KOPT-K1 (cell line): ENCODE data around the gene MCF2L.

Experiments used
- H3K27ac ChIP-seq: fragments of 200-600 bp; sonication (generic); 2 replicates; pipeline ENCODE4 v1.5.1; 2016; ENCODE audit warnings: antibody characterized with exemption, mild to moderate bottlenecking, low read depth, low read length; ENCODE audit not compliant: poor library complexity, severe bottlenecking
- H3K36me3 ChIP-seq: fragments of 200-600 bp; sonication (generic); 2 replicates; pipeline ENCODE4 v1.5.1; 2017; ENCODE audit warnings: antibody characterized with exemption, mild to moderate bottlenecking, low read length, moderate library complexity; ENCODE audit not compliant: insufficient read depth
- H3K9me3 ChIP-seq: fragments of 200-600 bp; sonication (generic); 2 replicates; pipeline ENCODE4 v1.5.1; 2017; ENCODE audit warnings: antibody characterized with exemption, low read length, mild to moderate bottlenecking; ENCODE audit not compliant: insufficient read depth, poor library complexity, severe bottlenecking

The MCF2L gene

GRCh38 chr13:113017506-113018215 is 48.6 kb downstream of the MCF2L start:
- Histone ChIP-seq H3K9me3 (no peaks in the 10 kb centered on the region), H3K36me3 (no peaks in the 10 kb centered on the region)

DNA sequence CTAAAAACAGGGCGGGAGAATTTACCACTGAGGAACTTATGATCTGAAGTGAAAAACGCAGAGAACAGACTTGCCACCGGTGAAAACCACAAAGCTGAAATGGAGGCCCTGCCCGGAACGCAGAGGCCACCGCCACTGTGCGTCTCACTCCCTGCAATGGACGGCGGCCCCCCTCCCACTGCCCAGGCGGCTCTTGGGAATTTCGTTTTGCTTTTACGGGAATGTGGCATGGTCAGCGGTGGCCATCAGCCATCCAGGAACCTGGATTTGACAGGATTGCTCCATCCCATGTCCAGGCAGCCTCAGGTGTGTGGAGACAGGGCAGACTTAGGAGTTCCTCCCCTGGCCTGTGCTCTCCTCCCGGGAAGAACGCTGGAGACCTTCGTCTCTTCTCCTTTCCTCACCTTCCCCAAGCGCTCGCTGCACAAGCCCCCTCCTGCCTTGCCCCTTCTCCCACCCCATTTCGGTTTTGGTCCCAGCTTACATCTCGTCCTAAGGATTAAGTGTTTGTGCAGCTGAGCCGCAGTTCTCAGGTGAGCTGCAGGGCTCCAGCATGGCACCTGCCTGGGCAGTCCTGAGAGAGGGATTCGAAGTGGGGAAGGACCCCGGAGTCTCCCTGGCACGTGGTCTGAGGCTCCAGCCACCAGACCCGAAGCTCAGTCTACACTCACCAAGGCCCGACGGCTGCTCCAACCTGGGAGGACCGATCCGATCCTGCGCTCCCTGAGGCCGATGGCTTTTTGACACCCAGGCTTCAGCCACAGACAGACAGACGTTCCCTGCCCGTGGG is 49.9 kb downstream of the MCF2L start:
- H3K27ac ChIP-seq = no peak overlapping the region

More at GRCh38 chr13:113017506-113018215, 48.6 kb downstream of the MCF2L start:
- no peak overlapping the region for H3K27ac ChIP-seq

DNA sequence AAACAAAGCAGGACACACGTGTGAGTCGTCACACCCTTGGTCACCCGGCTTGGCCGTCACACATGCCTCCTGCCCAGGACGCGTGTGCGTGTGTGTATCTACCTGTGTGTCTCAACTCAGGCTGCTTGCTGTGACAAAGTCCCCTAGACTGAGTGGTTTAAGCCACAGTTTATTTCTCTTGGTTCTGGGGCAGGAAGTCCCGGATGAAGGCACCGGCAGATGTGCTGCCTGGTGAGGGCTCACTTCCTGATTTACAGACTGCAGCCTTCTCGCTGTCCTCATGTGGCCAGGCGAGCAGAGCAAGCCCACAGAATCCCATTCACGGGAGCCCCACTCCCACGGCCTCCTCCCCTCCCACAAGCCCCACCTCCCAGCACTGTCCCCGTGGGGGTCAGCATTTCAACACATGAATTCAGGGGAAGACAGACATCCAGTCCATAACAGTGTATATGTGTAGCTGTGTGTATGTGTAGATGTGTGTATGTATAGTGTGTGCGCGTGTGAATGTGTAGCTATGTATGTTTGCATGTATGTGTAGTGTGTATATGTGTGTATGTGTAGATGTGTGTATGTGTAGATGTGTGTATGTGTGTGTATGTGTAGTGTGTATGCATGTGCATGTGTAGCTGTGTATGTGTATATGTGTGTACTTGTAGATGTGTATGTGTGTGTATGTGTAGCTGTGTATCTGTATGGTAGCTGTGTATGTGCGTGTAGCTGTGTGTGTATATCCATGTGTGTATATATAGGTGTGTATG is 51.5 kb downstream of the MCF2L start:
- H3K36me3 ChIP-seq = no peaks in the 10 kb centered on the region
- no peaks in the 10 kb centered on the region for H3K9me3 ChIP-seq
- H3K27ac ChIP-seq = no peak overlapping the region

More for the DNA sequence above, 49.9 kb downstream of the MCF2L start:
- H3K36me3 ChIP-seq = no peaks in the 10 kb centered on the region
- H3K9me3 ChIP-seq = no peaks in the 10 kb centered on the region

GRCh38 chr13:113021391-113021790 is 52.4 kb downstream of the MCF2L start:
- Histone ChIP-seq H3K9me3 (no peaks in the 10 kb centered on the region), H3K27ac (no peak overlapping the region), H3K36me3 (no peaks in the 10 kb centered on the region)

GRCh38 chr13:113021811-113022210 is 52.8 kb downstream of the MCF2L start:
- no peak overlapping the region for H3K27ac ChIP-seq
- no peaks in the 10 kb centered on the region for H3K9me3 ChIP-seq
- no peaks in the 10 kb centered on the region for H3K36me3 ChIP-seq

DNA sequence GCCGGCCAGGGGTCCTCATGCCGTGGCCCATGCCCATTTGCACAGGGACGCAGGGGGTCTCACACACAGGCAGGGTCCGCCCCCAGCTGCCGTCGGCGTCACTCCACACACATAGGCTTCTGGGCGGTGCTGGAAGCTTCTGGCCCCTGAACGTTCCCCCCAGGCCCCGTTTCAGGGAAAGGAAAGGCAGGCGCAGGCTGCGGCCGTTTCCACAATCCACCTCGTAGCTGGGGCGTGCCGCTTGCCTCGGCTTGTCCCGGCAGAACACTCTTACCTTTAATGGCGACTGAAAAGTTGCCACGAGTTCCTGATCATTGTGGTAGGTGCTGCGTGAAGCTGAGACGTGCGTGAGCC is 53.4 kb downstream of the MCF2L start:
- Histone ChIP-seq H3K9me3 (no peaks in the 10 kb centered on the region), H3K36me3 (no peaks in the 10 kb centered on the region), H3K27ac (no peak overlapping the region)

DNA sequence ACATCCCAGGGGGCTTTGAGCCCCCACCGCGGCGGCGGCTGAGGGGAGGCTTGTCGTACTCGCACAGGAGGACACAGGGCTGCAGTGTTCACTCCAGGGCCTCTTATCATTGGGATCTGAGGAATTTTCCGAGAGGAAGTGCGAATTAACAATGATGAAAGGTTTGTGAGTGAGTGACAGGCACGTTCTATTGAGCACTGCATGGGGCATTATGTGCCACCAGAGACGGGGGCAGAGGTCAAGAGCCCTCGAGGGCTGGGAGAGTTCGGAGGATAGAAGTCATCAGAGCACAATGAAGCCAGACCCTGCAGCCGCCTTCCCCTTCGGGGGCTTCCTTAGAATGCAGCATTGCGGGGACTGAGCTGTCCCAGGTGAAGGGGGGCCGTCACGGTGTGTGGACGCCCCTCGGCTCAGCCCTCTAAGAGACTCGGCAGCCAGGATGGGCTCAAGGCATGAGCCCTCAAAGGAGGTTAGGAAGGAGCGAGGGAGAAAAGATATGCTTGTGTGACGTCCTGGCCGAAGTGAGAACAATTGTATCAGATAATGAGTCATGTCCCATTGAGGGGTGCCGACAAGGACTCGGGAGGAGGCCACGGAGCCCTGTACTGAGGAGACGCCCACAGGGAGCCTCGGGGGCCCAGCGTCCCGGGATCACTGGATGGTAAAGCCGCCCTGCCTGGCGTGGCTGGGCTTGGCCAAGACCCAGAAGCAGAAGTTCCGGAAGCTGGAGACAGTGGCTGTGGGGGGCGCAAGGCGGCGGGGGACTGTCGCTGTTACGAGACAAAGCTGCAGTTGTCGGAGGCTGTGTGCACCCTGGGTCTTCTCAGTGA is 53.9 kb downstream of the MCF2L start:
- no peaks in the 10 kb centered on the region for H3K9me3 ChIP-seq
- H3K27ac ChIP-seq = no peak overlapping the region
- no peaks in the 10 kb centered on the region for H3K36me3 ChIP-seq

- no peaks in the 10 kb centered on the region for H3K9me3 ChIP-seq
- H3K36me3 ChIP-seq = no peaks in the 10 kb centered on the region
- no peak overlapping the region for H3K27ac ChIP-seq
Observed at GRCh38 chr13:113023694-113024430, 54.8 kb downstream of the MCF2L start.

GRCh38 chr13:113024466-113024865 is 55.5 kb downstream of the MCF2L start:
- Histone ChIP-seq H3K36me3 (no peaks in the 10 kb centered on the region), H3K9me3 (no peaks in the 10 kb centered on the region), H3K27ac (no peak overlapping the region)

DNA sequence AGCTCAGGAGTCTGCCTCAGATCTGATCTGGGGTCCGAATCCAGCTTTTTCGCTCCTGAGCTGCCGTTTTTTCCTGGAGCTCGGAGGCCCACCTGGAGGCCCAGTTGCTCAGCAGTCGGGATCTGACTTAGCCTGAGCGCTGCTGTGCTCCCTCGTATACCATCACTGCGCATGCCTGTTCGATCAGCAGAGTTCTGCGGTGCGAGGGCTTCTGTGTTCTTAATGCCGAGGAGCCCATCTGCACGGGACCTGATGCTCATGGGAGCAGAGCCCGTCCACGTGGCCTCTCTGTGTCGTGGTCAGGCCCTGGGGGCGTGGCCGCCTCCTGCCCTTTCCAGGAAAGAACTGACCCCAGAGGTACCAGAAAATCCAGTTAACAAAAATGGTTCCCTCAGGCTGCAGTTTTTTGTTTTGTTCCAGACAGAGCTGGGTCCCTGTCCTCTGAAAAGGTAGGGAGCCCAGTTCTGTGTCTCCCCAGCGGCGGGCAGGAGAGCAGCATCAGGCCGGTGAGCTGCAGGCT is 57.4 kb downstream of the MCF2L start:
- H3K36me3 ChIP-seq = no peaks in the 10 kb centered on the region
- no peaks in the 10 kb centered on the region for H3K9me3 ChIP-seq
- no peak overlapping the region for H3K27ac ChIP-seq

DNA sequence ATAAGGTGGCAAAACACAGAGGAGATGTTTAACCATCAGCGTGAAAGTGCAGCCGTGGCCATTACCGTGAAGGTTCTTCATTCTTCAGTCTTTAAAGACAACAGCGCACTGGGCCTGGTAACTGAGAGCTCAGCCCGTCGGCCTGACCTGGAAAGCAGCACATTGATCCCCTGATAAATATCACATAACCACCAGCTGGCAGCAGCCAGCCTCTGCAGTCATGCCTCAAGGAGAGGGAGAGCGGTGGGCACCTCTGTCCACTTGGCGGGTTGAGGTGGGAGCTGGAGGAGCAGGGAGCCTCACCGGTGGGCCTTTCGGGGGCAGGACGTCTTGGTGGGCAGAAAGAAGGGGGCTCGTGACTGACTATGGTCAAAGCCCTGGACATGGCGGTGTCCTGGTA is 58.1 kb downstream of the MCF2L start:
- H3K9me3 ChIP-seq = no peaks in the 10 kb centered on the region
- H3K36me3 ChIP-seq = no peaks in the 10 kb centered on the region
- H3K27ac ChIP-seq = no peak overlapping the region

DNA sequence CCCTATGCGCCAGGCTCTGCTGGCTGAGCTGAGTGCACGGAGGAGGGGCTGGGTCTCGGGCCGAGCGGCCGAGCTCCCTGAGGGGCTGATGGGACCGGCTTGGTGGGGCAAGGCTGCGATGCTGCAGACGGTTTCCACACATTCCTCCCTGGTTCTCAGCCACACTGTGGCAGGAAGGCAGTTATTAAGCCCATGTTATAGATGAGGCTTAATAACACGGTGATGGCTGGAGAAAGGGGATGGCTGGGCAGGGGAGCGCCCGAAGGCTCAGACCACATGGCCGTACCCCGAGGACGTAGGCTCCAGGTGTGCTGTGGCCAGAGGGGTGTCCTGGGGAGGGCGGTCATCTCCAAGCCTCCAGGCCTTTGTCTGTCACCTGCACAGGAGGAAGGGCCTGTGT is 58.6 kb downstream of the MCF2L start:
- H3K36me3 ChIP-seq = no peaks in the 10 kb centered on the region
- no peak overlapping the region for H3K27ac ChIP-seq
- no peaks in the 10 kb centered on the region for H3K9me3 ChIP-seq

DNA sequence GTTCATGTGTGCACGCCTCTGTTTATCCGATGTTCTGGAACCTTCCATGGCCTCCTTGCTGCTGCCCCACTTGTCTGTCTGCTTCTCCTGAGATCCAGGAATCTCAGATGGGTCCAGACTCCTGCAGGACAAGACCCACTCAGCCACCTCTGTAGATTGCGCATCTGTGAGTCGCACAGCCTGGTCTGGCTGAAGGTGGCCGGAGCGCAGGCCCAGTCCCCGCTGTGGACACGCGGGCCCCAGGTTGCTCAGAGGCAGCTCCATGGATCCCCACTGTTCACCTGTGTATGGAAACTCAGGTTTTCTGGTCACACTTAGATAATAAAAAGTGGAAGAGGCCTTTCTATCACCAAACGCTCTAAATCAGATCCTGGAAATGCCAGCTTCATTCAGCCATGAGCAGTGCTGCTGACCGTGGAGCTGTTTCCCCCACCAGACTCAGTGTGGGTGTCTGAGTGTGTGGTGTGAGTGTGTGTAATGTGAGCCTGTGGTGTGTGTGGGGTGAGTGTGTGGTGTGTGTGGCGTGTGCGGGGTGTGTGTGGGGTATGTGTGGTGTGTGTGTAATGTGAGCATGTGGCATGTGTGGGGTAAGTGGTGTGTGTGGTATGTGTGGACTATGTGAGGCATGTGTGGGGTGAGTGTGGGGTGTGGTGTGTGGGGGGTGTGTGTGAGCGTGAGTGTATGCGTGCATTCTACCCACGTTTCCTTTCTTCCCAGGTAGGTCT is 59.5 kb downstream of the MCF2L start:
- Histone ChIP-seq H3K27ac (no peak overlapping the region), H3K9me3 (no peaks in the 10 kb centered on the region), H3K36me3 (no peaks in the 10 kb centered on the region)
